Measurements from ENCODE around the gene NMRAL1. TPM values are rescaled to one million over a fixed set of nuclear protein-coding genes. Genes with fewer than 3 reads are reported as not detected.

The NMRAL1 gene
- total and polyA plus RNA-seq, 10 of the 15 experiments (the other 5 are each of a cell fraction or from before 2014, with no cell fraction given), result 4.8 to 102 (median 62.5) TPM

DNA sequence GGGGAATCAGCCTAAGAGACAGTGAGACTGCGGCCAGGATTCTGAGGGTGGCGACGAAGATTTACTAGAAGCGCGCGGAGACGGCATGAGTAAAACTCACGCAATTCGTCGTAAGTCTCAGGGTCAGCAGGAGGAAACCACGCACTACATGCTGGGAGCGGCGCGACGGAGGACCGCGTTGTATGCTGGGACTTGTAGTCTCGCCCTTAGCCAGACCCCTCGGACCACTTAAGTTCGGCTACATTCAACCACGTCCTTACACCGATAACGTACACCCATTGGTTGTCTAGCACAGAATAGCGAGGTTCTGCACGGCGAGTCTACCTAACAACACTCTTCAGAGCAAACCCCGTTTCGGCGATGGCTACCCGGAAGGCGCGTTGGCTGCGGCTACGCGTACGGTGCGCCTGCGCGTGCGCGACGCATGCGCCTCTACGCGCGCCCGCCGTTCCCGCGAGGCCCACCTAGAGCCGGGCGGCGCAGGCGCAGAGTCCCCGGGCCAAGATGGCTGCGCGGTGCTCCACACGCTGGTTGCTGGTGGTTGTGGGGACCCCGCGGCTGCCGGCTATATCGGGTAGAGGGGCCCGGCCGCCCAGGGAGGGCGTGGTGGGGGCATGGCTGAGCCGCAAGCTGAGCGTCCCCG lies 48.9 kb downstream of the NMRAL1 start, which contains the start of gene DNAJA3 (continued):
- peak; percentile 81 for TF ChIP-seq SIX5 (IDR thresholded peaks at IDR 0.05; ENCODE audit: low read depth, low read length, severe bottlenecking)
- no peak for TF ChIP-seq HDAC2 (IDR thresholded peaks at IDR 0.05)
- peak; percentile 45; the same call in 1 of the 2 replicates for TF ChIP-seq ATF3 (IDR thresholded peaks at IDR 0.05; ENCODE audit: borderline replicate concordance, extremely low read depth, low read depth, low read length)
- peak; percentile 93 for TF ChIP-seq HDGF (IDR thresholded peaks at IDR 0.05)
- TF ChIP-seq ZNF384 (IDR thresholded peaks at IDR 0.05; ENCODE audit: borderline replicate concordance, low read depth, low read length), result no peak
- no peak for TF ChIP-seq TCF12 (IDR thresholded peaks at IDR 0.05; ENCODE audit: low read depth, low read length)
- TF ChIP-seq CHD2 (IDR thresholded peaks at IDR 0.05; ENCODE audit: borderline replicate concordance, low read depth, low read length), result peak; percentile 99
- no peak for TF ChIP-seq CTCF (IDR thresholded peaks at IDR 0.05 in 2 of 3, conservative IDR thresholded peaks at IDR 0.05 in 1 of 3; ENCODE audit: control insufficient read depth in 2 of 3, extremely low read depth in 1 of 3, insufficient read depth in 1 of 3, low read depth in 3 of 3, low read length in 3 of 3)
- no peak for TF ChIP-seq HSF1 (IDR thresholded peaks at IDR 0.05; ENCODE audit: low read depth, low read length)

All from GM12878 (cell line).